Measurements from ENCODE around the gene ZBTB16.

DNA sequence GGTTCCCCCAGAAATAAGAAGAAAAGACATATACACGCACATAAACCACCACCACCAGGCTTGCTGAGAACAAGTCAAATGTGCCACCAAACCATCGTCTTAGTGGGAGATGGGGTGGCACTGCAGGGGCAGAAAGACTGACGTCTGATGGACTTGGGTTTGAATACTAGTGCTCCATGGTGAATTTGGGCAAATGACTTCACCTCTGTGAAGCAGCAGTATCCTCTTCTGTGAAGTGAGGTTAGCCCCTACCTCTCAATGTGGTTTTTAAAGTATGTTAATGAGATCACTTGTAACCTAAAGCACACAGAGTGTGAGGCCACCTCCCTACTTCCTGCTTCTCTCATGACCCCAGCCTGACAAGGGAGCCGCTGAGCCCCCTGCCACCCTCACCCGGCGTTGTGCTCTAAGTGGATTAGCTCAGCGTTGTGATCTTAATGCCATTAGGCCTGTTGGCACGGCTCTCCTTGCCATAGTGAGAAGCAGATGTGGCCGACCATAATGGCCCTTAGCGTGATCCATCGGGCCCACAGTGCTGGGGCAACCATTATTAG lies 14.4 kb downstream of the ZBTB16 start:
- no peak for TF ChIP-seq SP1 (IDR thresholded peaks at IDR 0.05)
- TF ChIP-seq BHLHE40 (IDR thresholded peaks at IDR 0.05; ENCODE audit: borderline replicate concordance): no peak
- no peak for TF ChIP-seq FOXA1 (IDR thresholded peaks at IDR 0.05)
- TF ChIP-seq ARNT (IDR thresholded peaks at IDR 0.05): no peak
- no peak for TF ChIP-seq TARDBP (IDR thresholded peaks at IDR 0.05)
- TF ChIP-seq ELF4 (IDR thresholded peaks at IDR 0.05): no peak
- TF ChIP-seq SUZ12 (IDR thresholded peaks at IDR 0.05): no peak

Data from HEK293T (cell line).